Caco-2 (cell line): ENCODE measurements around the gene TVP23A. TPM values are rescaled to one million over a fixed set of nuclear protein-coding genes. Genes with fewer than 3 reads are reported as not detected.

Experiments used
- BruUV-seq: library from RNA; stranded (reverse); fragments of 400-500 nt; replicated peaks from 2 replicates; lab custom pipeline; 2021; lab: Mats Ljungman, UMichigan
- CTCF ChIA-PET: fragments of 300-600 bp; sonication (Branson Sonifier 250); formaldehyde crosslinking; loops from one replicate; lab custom pipeline; 2022; ENCODE audit warnings: antibody characterized with exemption; lab: Charles Lee
- POLR2A ChIA-PET: fragments of 300-600 bp; sonication (Branson Sonifier 250); formaldehyde crosslinking; loops from one replicate; lab custom pipeline; 2022; ENCODE audit warnings: antibody characterized with exemption; lab: Charles Lee
- DNase-seq, 2 experiments: peaks; one replicate each; pipeline versions ENCODE4 v3.0.0 to v3.0.0-alpha.2; 2020 to 2022
- H3K27me3 ChIP-seq: replicated peaks from 2 replicates; pipeline ENCODE4 v1.6.0; 2011; ENCODE audit warnings: low read length; ENCODE audit not compliant: control insufficient read depth, insufficient read depth
- H3K36me3 ChIP-seq: 2 replicates; pipeline ENCODE4 v1.5.1; 2011; ENCODE audit warnings: low read length; ENCODE audit not compliant: control insufficient read depth, insufficient read depth
- H3K4me1 ChIP-seq: fragments of 250-450 bp; sonication (Bioruptor Pico); 2 replicates; pipeline ENCODE4 v1.5.1; 2020; ENCODE audit warnings: mild to moderate bottlenecking
- H3K4me3 ChIP-seq: 2 replicates; pipeline ENCODE4 v1.5.1; 2011; ENCODE audit warnings: low read depth, mild to moderate bottlenecking, control low read depth, low read length
- H3K9me3 ChIP-seq: fragments of 250-450 bp; sonication (Bioruptor Pico); 2 replicates; pipeline ENCODE4 v1.5.1; 2020; ENCODE audit warnings: mild to moderate bottlenecking, moderate library complexity
- H3K27ac Mint-ChIP-seq: one replicate; pipeline ENCODE4 v1.8.0; 2022; ENCODE audit warnings: mixed read lengths; ENCODE audit not compliant: unreplicated experiment
- H3K27me3 Mint-ChIP-seq: one replicate; pipeline ENCODE4 v1.8.0; 2022; ENCODE audit warnings: mixed read lengths; ENCODE audit not compliant: insufficient read depth, unreplicated experiment
- H3K36me3 Mint-ChIP-seq: one replicate; pipeline ENCODE4 v1.8.0; 2022; ENCODE audit warnings: mild to moderate bottlenecking, mixed read lengths; ENCODE audit not compliant: insufficient read depth, unreplicated experiment
- H3K4me1 Mint-ChIP-seq: one replicate; pipeline ENCODE4 v1.8.0; 2022; ENCODE audit warnings: low read depth, mixed read lengths; ENCODE audit not compliant: unreplicated experiment
- H3K4me3 Mint-ChIP-seq: one replicate; pipeline ENCODE4 v1.8.0; 2022; ENCODE audit warnings: mild to moderate bottlenecking, moderate library complexity, mixed read lengths; ENCODE audit not compliant: unreplicated experiment
- H3K9me3 Mint-ChIP-seq: one replicate; pipeline ENCODE4 v1.8.0; 2022; ENCODE audit warnings: mixed read lengths; ENCODE audit not compliant: unreplicated experiment
- intact Hi-C: fragments of 100-400 bp; cut with micrococcal nuclease; formaldehyde crosslinking; loops from one replicate; pipeline ENCODE4 v1.10.0; 2022; ENCODE audit not compliant: unreplicated experiment
- total RNA-seq: library from RNA; stranded (reverse); gene quantifications from 2 replicates; pipeline ENCODE4 v1.2.3, GENCODE V29; 2022
- TF ChIP-seq, protein P1 (sequence below), 2 experiments: fragments of 200-600 bp in 1 of 2; IDR thresholded peaks; 1 replicate in 1 of 2; 2 replicates in 1 of 2; pipeline versions ENCODE4 v1.5.1 to v1.8.0; 2011 to 2022; ENCODE audit warnings: antibody characterized with exemption in 1 of 2, control low read depth in 1 of 2, inconsistent platforms in 1 of 2, low read depth in 1 of 2, low read length in 1 of 2, mild to moderate bottlenecking in 1 of 2, moderate library complexity in 1 of 2; ENCODE audit not compliant: insufficient read depth in 1 of 2, severe bottlenecking in 1 of 2, unreplicated experiment in 1 of 2

TVP23A gene
- total RNA-seq, 1 experiment from 2014 or later = not detected

GRCh38 chr16:10850478-10850850, 31.9 kb upstream of the TVP23A start:
- no peaks in the 10 kb centered on the region for H3K9me3 ChIP-seq
- Mint-ChIP-seq H3K27me3 (peaks cover 6% of the 10 kb centered on the region), H3K4me3 (no peak overlapping the region), H3K27ac (no peak overlapping the region), H3K4me1 (no peaks in the 10 kb centered on the region), H3K9me3 (no peaks in the 10 kb centered on the region), H3K36me3 (no peaks in the 10 kb centered on the region)
- no peak for DNase-seq
- TF ChIP-seq, protein P1, sequence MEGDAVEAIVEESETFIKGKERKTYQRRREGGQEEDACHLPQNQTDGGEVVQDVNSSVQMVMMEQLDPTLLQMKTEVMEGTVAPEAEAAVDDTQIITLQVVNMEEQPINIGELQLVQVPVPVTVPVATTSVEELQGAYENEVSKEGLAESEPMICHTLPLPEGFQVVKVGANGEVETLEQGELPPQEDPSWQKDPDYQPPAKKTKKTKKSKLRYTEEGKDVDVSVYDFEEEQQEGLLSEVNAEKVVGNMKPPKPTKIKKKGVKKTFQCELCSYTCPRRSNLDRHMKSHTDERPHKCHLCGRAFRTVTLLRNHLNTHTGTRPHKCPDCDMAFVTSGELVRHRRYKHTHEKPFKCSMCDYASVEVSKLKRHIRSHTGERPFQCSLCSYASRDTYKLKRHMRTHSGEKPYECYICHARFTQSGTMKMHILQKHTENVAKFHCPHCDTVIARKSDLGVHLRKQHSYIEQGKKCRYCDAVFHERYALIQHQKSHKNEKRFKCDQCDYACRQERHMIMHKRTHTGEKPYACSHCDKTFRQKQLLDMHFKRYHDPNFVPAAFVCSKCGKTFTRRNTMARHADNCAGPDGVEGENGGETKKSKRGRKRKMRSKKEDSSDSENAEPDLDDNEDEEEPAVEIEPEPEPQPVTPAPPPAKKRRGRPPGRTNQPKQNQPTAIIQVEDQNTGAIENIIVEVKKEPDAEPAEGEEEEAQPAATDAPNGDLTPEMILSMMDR (IDR thresholded peaks at IDR 0.05; ENCODE audit: insufficient read depth in 1 of 2, low read depth in 1 of 2, low read length in 1 of 2, severe bottlenecking in 1 of 2, unreplicated experiment in 1 of 2) = no peak
- intact Hi-C loops = no loop called here
- CTCF ChIA-PET = no interaction called here
- no peak overlapping the region for H3K4me3 ChIP-seq
- BruUV-seq = no TSS peak
- H3K36me3 ChIP-seq = no peaks in the 10 kb centered on the region
- H3K27me3 ChIP-seq = no peaks in the 10 kb centered on the region
- POLR2A ChIA-PET = no interaction called here
- no peaks in the 10 kb centered on the region for H3K4me1 ChIP-seq

DNA sequence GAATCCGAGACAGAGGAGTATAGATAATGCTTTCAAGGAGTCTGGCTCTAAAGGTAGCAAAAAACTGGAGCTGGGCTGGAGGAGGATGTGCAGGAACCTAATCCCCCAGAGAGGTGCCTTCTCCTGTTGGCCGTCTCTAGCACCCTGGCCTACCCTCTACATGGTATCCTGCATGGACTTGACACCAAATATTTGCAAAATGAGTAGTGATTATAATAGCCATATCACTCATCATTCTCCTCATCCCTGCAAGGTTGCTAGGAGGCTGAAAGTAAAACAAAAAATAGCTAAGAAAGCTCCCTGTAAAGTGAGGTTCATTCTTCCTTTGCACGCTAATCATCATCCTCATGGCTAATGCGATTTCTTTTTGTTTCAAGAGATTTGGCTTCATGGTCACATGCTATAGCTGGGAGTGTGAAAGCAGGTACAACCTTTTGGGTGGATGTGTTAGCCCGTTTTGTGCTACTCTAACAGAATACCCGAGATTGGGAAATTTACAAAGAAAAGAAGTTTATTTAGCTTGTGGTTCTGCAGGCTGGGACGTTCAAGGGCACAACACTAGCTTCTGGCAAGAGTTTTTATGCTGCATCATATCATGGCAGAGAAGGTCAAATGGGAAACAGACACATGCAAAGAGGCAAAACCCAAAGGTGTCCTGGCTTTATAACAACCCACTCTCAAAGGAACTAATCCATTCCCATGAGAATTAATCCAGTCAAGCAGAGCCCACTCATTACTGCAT, 31.3 kb upstream of the TVP23A start:
- H3K27me3 ChIP-seq = no peaks in the 10 kb centered on the region
- CTCF ChIA-PET = no interaction called here

GRCh38 chr16:10847176-10847575, 28.6 kb upstream of the TVP23A start:
- Mint-ChIP-seq H3K27me3 (peaks cover 12% of the 10 kb centered on the region), H3K4me1 (no peaks in the 10 kb centered on the region), H3K9me3 (no peaks in the 10 kb centered on the region), H3K4me3 (no peak overlapping the region), H3K27ac (no peak overlapping the region), H3K36me3 (no peaks in the 10 kb centered on the region)
- TF ChIP-seq, protein P1 (IDR thresholded peaks at IDR 0.05; ENCODE audit: insufficient read depth in 1 of 2, low read depth in 1 of 2, low read length in 1 of 2, severe bottlenecking in 1 of 2, unreplicated experiment in 1 of 2) = no peak
- no TSS peak for BruUV-seq
- CTCF ChIA-PET = interaction anchor here (0.8 kb wide), 1 partner anchor 84 kb away, joined by 4 read pairs; no protein-coding TSS in a partner anchor
- Histone ChIP-seq H3K4me3 (no peak overlapping the region), H3K4me1 (no peaks in the 10 kb centered on the region), H3K9me3 (no peaks in the 10 kb centered on the region), H3K36me3 (no peaks in the 10 kb centered on the region), H3K27me3 (no peaks in the 10 kb centered on the region; the same call in 1 of the 2 replicates)
- POLR2A ChIA-PET = no interaction called here
- DNase-seq = no peak
- intact Hi-C loops = no loop called here

More for the DNA sequence above, 31.3 kb upstream of the TVP23A start:
- TF ChIP-seq, protein P1 (IDR thresholded peaks at IDR 0.05; ENCODE audit: insufficient read depth in 1 of 2, low read depth in 1 of 2, low read length in 1 of 2, severe bottlenecking in 1 of 2, unreplicated experiment in 1 of 2) = no peak
- no peaks in the 10 kb centered on the region for H3K36me3 Mint-ChIP-seq
- H3K27me3 Mint-ChIP-seq = peaks cover 10% of the 10 kb centered on the region
- H3K4me1 Mint-ChIP-seq = no peaks in the 10 kb centered on the region
- BruUV-seq = no TSS peak
- no peak for DNase-seq
- no peaks in the 10 kb centered on the region for H3K4me1 ChIP-seq
- no peak overlapping the region for H3K4me3 ChIP-seq
- H3K9me3 Mint-ChIP-seq = no peaks in the 10 kb centered on the region
- POLR2A ChIA-PET = no interaction called here
- H3K4me3 Mint-ChIP-seq = no peak overlapping the region
- no peaks in the 10 kb centered on the region for H3K36me3 ChIP-seq
- H3K9me3 ChIP-seq = no peaks in the 10 kb centered on the region
- intact Hi-C loops = no loop called here
- H3K27ac Mint-ChIP-seq = no peak overlapping the region
